HepG2 (cell line): ENCODE results near the gene MTUS2. TPM values are rescaled to one million over a fixed set of nuclear protein-coding genes. Genes with fewer than 3 reads are reported as not detected.

Experiments used
- ATAC-seq: fragments of 200-7000 bp; cut with Tn5 transposase; 3 replicates; pipeline ENCODE4 v1.9.1; 2020; ENCODE audit warnings: mild to moderate bottlenecking, moderate library complexity
- BruUV-seq: library from RNA; stranded (reverse); fragments of 400-500 nt; replicated peaks from 2 replicates; lab custom pipeline; 2021; lab: Mats Ljungman, UMichigan
- CTCF ChIA-PET: fragments of 300-600 bp; formaldehyde crosslinking; extraction: SDS; loops from one replicate; lab custom pipeline; 2021; ENCODE audit warnings: low total read pairs, inconsistent platforms, low intra/inter-chr PET ratio; lab: Yijun Ruan, JAX
- POLR2A ChIA-PET: fragments of 350-600 bp; sonication (Branson Sonifier 250); formaldehyde crosslinking; loops from one replicate; lab custom pipeline; 2020; ENCODE audit warnings: antibody characterized with exemption, inconsistent platforms; lab: Yijun Ruan, JAX
- DNase-seq: peaks from one replicate; pipeline ENCODE4 v3.0.0-alpha.2; 2015; ENCODE audit warnings: low spot score
- FAIRE-seq: peaks from 3 replicates; lab custom pipeline; 2011; peaks lifted over from hg19 to GRCh38; lab: Jason Lieb, UNC
- H2AFZ ChIP-seq: one replicate; pipeline ENCODE4 v1.6.1; 2011; ENCODE audit warnings: low read length, inconsistent platforms
- H3K27ac ChIP-seq: fragments of 300-600 bp; 3 replicates; pipeline ENCODE4 v1.8.0; 2011; ENCODE audit warnings: mixed run types, mild to moderate bottlenecking, mixed read lengths, low read length, inconsistent platforms; ENCODE audit not compliant: insufficient read depth; ENCODE audit errors: extremely low read length
- H3K27me3 ChIP-seq, 2 experiments: fragments of 200-600 bp in 1 of 2; 2 replicates in 1 of 2; 3 replicates in 1 of 2; pipeline versions ENCODE4 v1.6.0 to v1.8.0; 2011; ENCODE audit warnings: low read length in 2 of 2, mild to moderate bottlenecking in 2 of 2, moderate library complexity in 2 of 2, inconsistent platforms in 1 of 2; ENCODE audit not compliant: insufficient read depth in 2 of 2, control insufficient read depth in 1 of 2
- H3K36me3 ChIP-seq, 2 experiments: fragments of 200-600 bp in 1 of 2; replicated peaks in 1 of 2; 2 replicates in 1 of 2; 3 replicates in 1 of 2; pipeline versions ENCODE4 v1.5.1 to v1.8.0; 2011; ENCODE audit warnings: low read length in 2 of 2, inconsistent platforms in 1 of 2; ENCODE audit not compliant: insufficient read depth in 2 of 2, control insufficient read depth in 1 of 2
- H3K4me1 ChIP-seq: 2 replicates; pipeline ENCODE4 v1.5.1; 2012; ENCODE audit warnings: low read length, inconsistent platforms; ENCODE audit not compliant: insufficient read depth
- H3K4me2 ChIP-seq: 2 replicates; pipeline ENCODE4 v1.6.0; 2011; ENCODE audit warnings: low read depth, low read length, inconsistent platforms
- H3K4me3 ChIP-seq, 3 experiments: fragments of 200-600 bp in 1 of 3; sonication (generic), shearing (Covaris generic) in 1 of 3; replicated peaks in 1 of 3; 2 replicates each; pipeline ENCODE4 v1.5.1; 2011 to 2016; ENCODE audit warnings: low read length in 3 of 3, inconsistent platforms in 2 of 3, low read depth in 2 of 3, mild to moderate bottlenecking in 2 of 3, control low read depth in 1 of 3, mixed read lengths in 1 of 3; ENCODE audit not compliant: insufficient read depth in 1 of 3
- H3K79me2 ChIP-seq: one replicate; pipeline ENCODE4 v1.6.1; 2011; ENCODE audit warnings: low read length, inconsistent platforms; ENCODE audit not compliant: insufficient read depth
- H3K9ac ChIP-seq: 2 replicates; pipeline ENCODE4 v1.6.0; 2011; ENCODE audit warnings: mild to moderate bottlenecking, low read depth, low read length, inconsistent platforms; ENCODE audit not compliant: insufficient read depth
- H3K9me3 ChIP-seq: 2 replicates; pipeline ENCODE4 v1.5.1; 2012; ENCODE audit warnings: mild to moderate bottlenecking, low read length
- H4K20me1 ChIP-seq: 2 replicates; pipeline ENCODE4 v1.6.0; 2011; ENCODE audit warnings: inconsistent platforms, mild to moderate bottlenecking, low read length, moderate library complexity; ENCODE audit not compliant: insufficient read depth
- ATF5 ChIP-seq: sonication (generic); formaldehyde crosslinking; IDR thresholded peaks from 2 replicates; pipeline ENCODE4 v1.4.0; 2020; ENCODE audit warnings: mild to moderate bottlenecking, low read depth, missing genetic modification reagents
- BHLHE40 ChIP-seq: IDR thresholded peaks from 2 replicates; pipeline ENCODE4 v1.6.1; 2011; ENCODE audit warnings: low read length, improper control_type of control experiment
- FOXP4 ChIP-seq: sonication (generic); formaldehyde crosslinking; IDR thresholded peaks from 2 replicates; pipeline ENCODE4 v1.4.0; 2020; ENCODE audit warnings: missing genetic modification reagents
- FUBP1 ChIP-seq: sonication (generic); formaldehyde crosslinking; IDR thresholded peaks from 2 replicates; pipeline ENCODE4 v1.5.1; 2020; ENCODE audit warnings: missing genetic modification reagents, mild to moderate bottlenecking, borderline replicate concordance
- NCOA2 ChIP-seq: sonication (generic); formaldehyde crosslinking; IDR thresholded peaks from 2 replicates; pipeline ENCODE4 v1.8.0; 2022; ENCODE audit warnings: inconsistent platforms
- SNAPC5 ChIP-seq: sonication (generic); formaldehyde crosslinking; IDR thresholded peaks from 2 replicates; pipeline ENCODE4 v1.8.1; 2023; ENCODE audit warnings: mild to moderate bottlenecking, missing genetic modification reagents, borderline replicate concordance
- ZFY ChIP-seq: sonication (generic); formaldehyde crosslinking; IDR thresholded peaks from 2 replicates; pipeline ENCODE4 v1.4.0; 2020; ENCODE audit warnings: missing genetic modification reagents
- ZNF616 ChIP-seq: sonication (generic); formaldehyde crosslinking; IDR thresholded peaks from 2 replicates; pipeline ENCODE4 v1.5.0; 2020; ENCODE audit warnings: low read depth, mild to moderate bottlenecking, missing genetic modification reagents
- ZNF724P ChIP-seq: sonication (generic); formaldehyde crosslinking; IDR thresholded peaks from 2 replicates; pipeline ENCODE4 v1.8.0; 2022; ENCODE audit warnings: missing genetic modification reagents, borderline replicate concordance
- WGBS: methylation state at CpG from one replicate; pipeline ENCODE4 v1.1.6; 2017; ENCODE audit warnings: low lambda C conversion rate; 5-methylcytosine and 5-hydroxymethylcytosine counted together
- in situ Hi-C: cut with HindIII; loops from 2 replicates; pipeline ENCODE4 v1.10.0; 2017; ENCODE audit warnings: low pct_unique_long_range_greater_than_20kb; ENCODE audit not compliant: extremely low pct_ligation_motif_present
- intact Hi-C: fragments of 100-400 bp; cut with micrococcal nuclease; formaldehyde crosslinking; loops from one replicate; pipeline ENCODE4 v1.10.0; 2022; ENCODE audit not compliant: unreplicated experiment
- polyA plus RNA-seq, 8 experiments: library from polyadenylated mRNA; depleted of rRNA in 3 of 8; stranded (reverse) in 7 of 8; unstranded in 1 of 8; fragments of >200 nt; fragmentation: Illumina TruSeq in 4 of 8; extraction: Trizol in 4 of 8; gene quantifications; 2 replicates each; pipeline versions ENCODE4 v1.2.1 to v1.2.3, GENCODE V29; 2011 to 2016; ENCODE audit warnings: low read depth in 4 of 8, missing spikeins in 1 of 8, mixed read lengths in 1 of 8; ENCODE audit not compliant: insufficient read depth in 1 of 8
- total RNA-seq, 5 experiments: library from RNA; depleted of rRNA; stranded (reverse); fragments of >200 nt; fragmentation: Illumina TruSeq; extraction: Trizol; gene quantifications; 2 replicates each; pipeline ENCODE4 v1.2.3, GENCODE V29; 2016; ENCODE audit warnings: low read depth in 1 of 5
- TF ChIP-seq, protein P1 (sequence below): sonication (generic); formaldehyde crosslinking; IDR thresholded peaks from 2 replicates; pipeline ENCODE4 v1.4.0; 2020; ENCODE audit warnings: missing genetic modification reagents
- TF ChIP-seq, protein P2 (sequence below): sonication (generic); formaldehyde crosslinking; IDR thresholded peaks from 2 replicates; pipeline ENCODE4 v1.4.0; 2020; ENCODE audit warnings: missing genetic modification reagents

Gene MTUS2
- total and polyA plus RNA-seq, 2 of the 13 experiments (the other 11 are each of a cell fraction or from before 2014, with no cell fraction given), result not detected

GRCh38 chr13:29224206-29224605, 404.1 kb downstream of the MTUS2 start:
- in situ Hi-C loops (no loop called here), intact Hi-C loops (no loop called here)
- Histone ChIP-seq H3K27me3 (no peaks in the 10 kb centered on the region), H3K79me2 (no peaks in the 10 kb centered on the region), H2AFZ (no peak overlapping the region), H3K9ac (no peak overlapping the region), H3K36me3 (no peaks in the 10 kb centered on the region), H3K4me2 (no peak overlapping the region), H3K4me3 (no peak overlapping the region), H3K27ac (no peak overlapping the region), H3K9me3 (peaks cover 88% of the 10 kb centered on the region), H3K4me1 (no peaks in the 10 kb centered on the region)
- ChIA-PET POLR2A (no interaction called here), CTCF (no interaction called here)
- FAIRE-seq (no peak), DNase-seq (no peak), ATAC-seq (no peak)
- BruUV-seq, result no TSS peak
- WGBS, result 3% methylated on average over 2 of the region's 2 CpGs
- no peak for TF ChIP-seq SNAPC5 (CRISPR knock-in tag)
- no peak for TF ChIP-seq ATF5 (CRISPR knock-in tag)
- no peak for TF ChIP-seq BHLHE40
- TF ChIP-seq ZNF724P (CRISPR knock-in tag), result no peak
- TF ChIP-seq NCOA2 (CRISPR knock-in tag), result no peak
- TF ChIP-seq, protein P1, sequence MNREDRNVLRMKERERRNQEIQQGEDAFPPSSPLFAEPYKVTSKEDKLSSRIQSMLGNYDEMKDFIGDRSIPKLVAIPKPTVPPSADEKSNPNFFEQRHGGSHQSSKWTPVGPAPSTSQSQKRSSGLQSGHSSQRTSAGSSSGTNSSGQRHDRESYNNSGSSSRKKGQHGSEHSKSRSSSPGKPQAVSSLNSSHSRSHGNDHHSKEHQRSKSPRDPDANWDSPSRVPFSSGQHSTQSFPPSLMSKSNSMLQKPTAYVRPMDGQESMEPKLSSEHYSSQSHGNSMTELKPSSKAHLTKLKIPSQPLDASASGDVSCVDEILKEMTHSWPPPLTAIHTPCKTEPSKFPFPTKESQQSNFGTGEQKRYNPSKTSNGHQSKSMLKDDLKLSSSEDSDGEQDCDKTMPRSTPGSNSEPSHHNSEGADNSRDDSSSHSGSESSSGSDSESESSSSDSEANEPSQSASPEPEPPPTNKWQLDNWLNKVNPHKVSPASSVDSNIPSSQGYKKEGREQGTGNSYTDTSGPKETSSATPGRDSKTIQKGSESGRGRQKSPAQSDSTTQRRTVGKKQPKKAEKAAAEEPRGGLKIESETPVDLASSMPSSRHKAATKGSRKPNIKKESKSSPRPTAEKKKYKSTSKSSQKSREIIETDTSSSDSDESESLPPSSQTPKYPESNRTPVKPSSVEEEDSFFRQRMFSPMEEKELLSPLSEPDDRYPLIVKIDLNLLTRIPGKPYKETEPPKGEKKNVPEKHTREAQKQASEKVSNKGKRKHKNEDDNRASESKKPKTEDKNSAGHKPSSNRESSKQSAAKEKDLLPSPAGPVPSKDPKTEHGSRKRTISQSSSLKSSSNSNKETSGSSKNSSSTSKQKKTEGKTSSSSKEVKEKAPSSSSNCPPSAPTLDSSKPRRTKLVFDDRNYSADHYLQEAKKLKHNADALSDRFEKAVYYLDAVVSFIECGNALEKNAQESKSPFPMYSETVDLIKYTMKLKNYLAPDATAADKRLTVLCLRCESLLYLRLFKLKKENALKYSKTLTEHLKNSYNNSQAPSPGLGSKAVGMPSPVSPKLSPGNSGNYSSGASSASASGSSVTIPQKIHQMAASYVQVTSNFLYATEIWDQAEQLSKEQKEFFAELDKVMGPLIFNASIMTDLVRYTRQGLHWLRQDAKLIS (CRISPR knock-in tag), result no peak
- TF ChIP-seq, protein P2, sequence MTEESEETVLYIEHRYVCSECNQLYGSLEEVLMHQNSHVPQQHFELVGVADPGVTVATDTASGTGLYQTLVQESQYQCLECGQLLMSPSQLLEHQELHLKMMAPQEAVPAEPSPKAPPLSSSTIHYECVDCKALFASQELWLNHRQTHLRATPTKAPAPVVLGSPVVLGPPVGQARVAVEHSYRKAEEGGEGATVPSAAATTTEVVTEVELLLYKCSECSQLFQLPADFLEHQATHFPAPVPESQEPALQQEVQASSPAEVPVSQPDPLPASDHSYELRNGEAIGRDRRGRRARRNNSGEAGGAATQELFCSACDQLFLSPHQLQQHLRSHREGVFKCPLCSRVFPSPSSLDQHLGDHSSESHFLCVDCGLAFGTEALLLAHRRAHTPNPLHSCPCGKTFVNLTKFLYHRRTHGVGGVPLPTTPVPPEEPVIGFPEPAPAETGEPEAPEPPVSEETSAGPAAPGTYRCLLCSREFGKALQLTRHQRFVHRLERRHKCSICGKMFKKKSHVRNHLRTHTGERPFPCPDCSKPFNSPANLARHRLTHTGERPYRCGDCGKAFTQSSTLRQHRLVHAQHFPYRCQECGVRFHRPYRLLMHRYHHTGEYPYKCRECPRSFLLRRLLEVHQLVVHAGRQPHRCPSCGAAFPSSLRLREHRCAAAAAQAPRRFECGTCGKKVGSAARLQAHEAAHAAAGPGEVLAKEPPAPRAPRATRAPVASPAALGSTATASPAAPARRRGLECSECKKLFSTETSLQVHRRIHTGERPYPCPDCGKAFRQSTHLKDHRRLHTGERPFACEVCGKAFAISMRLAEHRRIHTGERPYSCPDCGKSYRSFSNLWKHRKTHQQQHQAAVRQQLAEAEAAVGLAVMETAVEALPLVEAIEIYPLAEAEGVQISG, result no peak
- no peak for TF ChIP-seq FUBP1 (CRISPR knock-in tag)
- TF ChIP-seq FOXP4 (CRISPR knock-in tag), result no peak
- no peak for TF ChIP-seq ZNF616 (CRISPR knock-in tag)
- TF ChIP-seq ZFY (CRISPR knock-in tag), result no peak
- TF ChIP-seq, all 625 proteins: peak for 0
- no peaks in the 10 kb centered on the region for H4K20me1 ChIP-seq
